Measurements from ENCODE around the gene WNK3. TPM values are rescaled to one million over a fixed set of nuclear protein-coding genes. Genes with fewer than 3 reads are reported as not detected.

Gene WNK3
- total and polyA plus RNA-seq, 10 of the 15 experiments (the other 5 are each of a cell fraction or from before 2014, with no cell fraction given) = 0.02 to 0.15 (median 0.03) TPM; not detected in 1

GRCh38 chrX:54397113-54397512 lies 39.3 kb upstream of the WNK3 start:
- no peak overlapping the region for H3K27ac ChIP-seq (ENCODE audit: control insufficient read depth, insufficient read depth)
- FAIRE-seq (no peak), DNase-seq (ENCODE audit: low read depth, low spot score) (no peak), ATAC-seq (no peak)
- in situ Hi-C loops (cut with MboI) (no loop called here), intact Hi-C loops (cut with micrococcal nuclease; ENCODE audit: unreplicated experiment) (no loop called here)
- H4K20me1 ChIP-seq (ENCODE audit: control insufficient read depth, insufficient read depth) = no peaks in the 10 kb centered on the region
- no peak overlapping the region for H3K9ac ChIP-seq (ENCODE audit: control insufficient read depth, insufficient read depth, low read length)
- H3K79me2 ChIP-seq (ENCODE audit: control insufficient read depth, insufficient read depth, low read length) = no peaks in the 10 kb centered on the region
- 91% methylated on average over 1 of the region's 1 CpG for WGBS (ENCODE audit: insufficient coverage, insufficient replicate concordance, low lambda C conversion rate, missing lambda C conversion rate)
- ChIA-PET POLR2A (no interaction called here), RAD21 (ENCODE audit: unreplicated experiment) (no interaction called here), CTCF (no interaction called here), SMC1A (ENCODE audit: uncharacterized antibody, unreplicated experiment) (no interaction called here)
- no peaks in the 10 kb centered on the region for H3K36me3 ChIP-seq (ENCODE audit: control insufficient read depth in 2 of 2, insufficient read depth in 2 of 2, low read length in 1 of 2)
- H3K4me1 ChIP-seq (ENCODE audit: control insufficient read depth, insufficient read depth, low read length) = no peaks in the 10 kb centered on the region
- no peaks in the 10 kb centered on the region for H3K9me3 ChIP-seq (replicated peaks; ENCODE audit: control insufficient read depth, insufficient read depth, low read length)
- no peaks in the 10 kb centered on the region for H3K27me3 ChIP-seq (replicated peaks in 1 of 2; ENCODE audit: control insufficient read depth in 2 of 2, insufficient read depth in 2 of 2, low read length in 1 of 2)
- no TSS peak for BruUV-seq (replicated peaks)
- no peak overlapping the region for H2AFZ ChIP-seq (ENCODE audit: control insufficient read depth, low read depth, low read length)
- no peak overlapping the region for H3K4me3 ChIP-seq
- no peak overlapping the region for H3K4me2 ChIP-seq (ENCODE audit: control insufficient read depth, insufficient read depth)
- no peak for TF ChIP-seq BHLHE40 (IDR thresholded peaks at IDR 0.05; ENCODE audit: borderline replicate concordance in 1 of 2, low read depth in 2 of 2, low read length in 1 of 2)
- TF ChIP-seq, protein P1, sequence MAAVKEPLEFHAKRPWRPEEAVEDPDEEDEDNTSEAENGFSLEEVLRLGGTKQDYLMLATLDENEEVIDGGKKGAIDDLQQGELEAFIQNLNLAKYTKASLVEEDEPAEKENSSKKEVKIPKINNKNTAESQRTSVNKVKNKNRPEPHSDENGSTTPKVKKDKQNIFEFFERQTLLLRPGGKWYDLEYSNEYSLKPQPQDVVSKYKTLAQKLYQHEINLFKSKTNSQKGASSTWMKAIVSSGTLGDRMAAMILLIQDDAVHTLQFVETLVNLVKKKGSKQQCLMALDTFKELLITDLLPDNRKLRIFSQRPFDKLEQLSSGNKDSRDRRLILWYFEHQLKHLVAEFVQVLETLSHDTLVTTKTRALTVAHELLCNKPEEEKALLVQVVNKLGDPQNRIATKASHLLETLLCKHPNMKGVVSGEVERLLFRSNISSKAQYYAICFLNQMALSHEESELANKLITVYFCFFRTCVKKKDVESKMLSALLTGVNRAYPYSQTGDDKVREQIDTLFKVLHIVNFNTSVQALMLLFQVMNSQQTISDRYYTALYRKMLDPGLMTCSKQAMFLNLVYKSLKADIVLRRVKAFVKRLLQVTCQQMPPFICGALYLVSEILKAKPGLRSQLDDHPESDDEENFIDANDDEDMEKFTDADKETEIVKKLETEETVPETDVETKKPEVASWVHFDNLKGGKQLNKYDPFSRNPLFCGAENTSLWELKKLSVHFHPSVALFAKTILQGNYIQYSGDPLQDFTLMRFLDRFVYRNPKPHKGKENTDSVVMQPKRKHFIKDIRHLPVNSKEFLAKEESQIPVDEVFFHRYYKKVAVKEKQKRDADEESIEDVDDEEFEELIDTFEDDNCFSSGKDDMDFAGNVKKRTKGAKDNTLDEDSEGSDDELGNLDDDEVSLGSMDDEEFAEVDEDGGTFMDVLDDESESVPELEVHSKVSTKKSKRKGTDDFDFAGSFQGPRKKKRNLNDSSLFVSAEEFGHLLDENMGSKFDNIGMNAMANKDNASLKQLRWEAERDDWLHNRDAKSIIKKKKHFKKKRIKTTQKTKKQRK (IDR thresholded peaks at IDR 0.05; ENCODE audit: low read depth, low read length) = no peak
- TF ChIP-seq IRF5 (IDR thresholded peaks at IDR 0.05; ENCODE audit: borderline replicate concordance) = no peak
- TF ChIP-seq RAD51 (IDR thresholded peaks at IDR 0.05) = no peak
- no peak for TF ChIP-seq ATF7 (IDR thresholded peaks at IDR 0.05; ENCODE audit: low read depth)
- TF ChIP-seq ATF3 (IDR thresholded peaks at IDR 0.05; ENCODE audit: borderline replicate concordance, extremely low read depth, low read depth, low read length) = no peak
- TF ChIP-seq, protein P2, sequence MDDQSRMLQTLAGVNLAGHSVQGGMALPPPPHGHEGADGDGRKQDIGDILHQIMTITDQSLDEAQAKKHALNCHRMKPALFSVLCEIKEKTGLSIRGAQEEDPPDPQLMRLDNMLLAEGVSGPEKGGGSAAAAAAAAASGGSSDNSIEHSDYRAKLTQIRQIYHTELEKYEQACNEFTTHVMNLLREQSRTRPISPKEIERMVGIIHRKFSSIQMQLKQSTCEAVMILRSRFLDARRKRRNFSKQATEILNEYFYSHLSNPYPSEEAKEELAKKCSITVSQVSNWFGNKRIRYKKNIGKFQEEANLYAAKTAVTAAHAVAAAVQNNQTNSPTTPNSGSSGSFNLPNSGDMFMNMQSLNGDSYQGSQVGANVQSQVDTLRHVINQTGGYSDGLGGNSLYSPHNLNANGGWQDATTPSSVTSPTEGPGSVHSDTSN (IDR thresholded peaks at IDR 0.05; ENCODE audit: insufficient replicate concordance, low read depth, low read length) = no peak
- TF ChIP-seq SP1 (IDR thresholded peaks at IDR 0.05; ENCODE audit: low read depth, low read length) = no peak
- no peak for TF ChIP-seq ETV6 (conservative IDR thresholded peaks at IDR 0.05 in 1 of 2, IDR thresholded peaks at IDR 0.05 in 1 of 2; ENCODE audit: borderline replicate concordance in 1 of 2, low read depth in 1 of 2)
- TF ChIP-seq MYB (IDR thresholded peaks at IDR 0.05; ENCODE audit: borderline replicate concordance, low read depth, low read length) = no peak
- TF ChIP-seq RELA (IDR thresholded peaks at IDR 0.05; ENCODE audit: borderline replicate concordance, partially characterized antibody) = no peak
- TF ChIP-seq KAT2A (conservative IDR thresholded peaks at IDR 0.05; ENCODE audit: control insufficient read depth, low read depth, low read length) = no peak
- TF ChIP-seq ZNF384 (IDR thresholded peaks at IDR 0.05; ENCODE audit: borderline replicate concordance, low read depth, low read length) = no peak

Measured in GM12878 (cell line).